Measurements from ENCODE around the gene CERS3.

Gene CERS3

GRCh38 chr15:100528833-100529428 lies at the start of gene CERS3:
CERS3 (minus strand) TSS chr15:100528950; CDS start chr15:100501849, 27,101 bp downstream.
- DNase-seq (ENCODE audit: low read depth in 2 of 2), result no peak

DNA sequence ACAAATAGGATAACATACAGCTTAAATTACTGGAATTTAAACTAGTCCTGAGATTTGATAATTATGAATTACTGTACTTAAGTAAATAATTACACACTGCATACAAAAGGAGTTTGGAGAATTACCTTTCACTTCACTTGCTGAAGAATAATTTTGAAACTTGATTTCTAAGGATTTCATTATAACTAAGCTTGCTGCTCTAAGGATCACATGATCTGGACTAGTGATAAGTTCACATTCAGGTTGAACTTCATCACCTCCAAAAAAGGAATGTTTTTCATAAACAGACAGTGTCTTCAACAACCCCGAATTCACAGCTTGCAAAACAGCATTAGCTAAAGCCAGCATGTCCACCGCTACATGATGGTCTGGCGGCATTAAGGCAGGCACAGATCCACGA lies 44.8 kb upstream of the CERS3 start:
- no peak for DNase-seq (ENCODE audit: low read depth in 2 of 2)

- DNase-seq (ENCODE audit: low read depth in 2 of 2), result peak in 1 of 2 experiments; percentile 1
These were observed 43.7 kb upstream of the CERS3 start for GRCh38 chr15:100572362-100572983.

DNA sequence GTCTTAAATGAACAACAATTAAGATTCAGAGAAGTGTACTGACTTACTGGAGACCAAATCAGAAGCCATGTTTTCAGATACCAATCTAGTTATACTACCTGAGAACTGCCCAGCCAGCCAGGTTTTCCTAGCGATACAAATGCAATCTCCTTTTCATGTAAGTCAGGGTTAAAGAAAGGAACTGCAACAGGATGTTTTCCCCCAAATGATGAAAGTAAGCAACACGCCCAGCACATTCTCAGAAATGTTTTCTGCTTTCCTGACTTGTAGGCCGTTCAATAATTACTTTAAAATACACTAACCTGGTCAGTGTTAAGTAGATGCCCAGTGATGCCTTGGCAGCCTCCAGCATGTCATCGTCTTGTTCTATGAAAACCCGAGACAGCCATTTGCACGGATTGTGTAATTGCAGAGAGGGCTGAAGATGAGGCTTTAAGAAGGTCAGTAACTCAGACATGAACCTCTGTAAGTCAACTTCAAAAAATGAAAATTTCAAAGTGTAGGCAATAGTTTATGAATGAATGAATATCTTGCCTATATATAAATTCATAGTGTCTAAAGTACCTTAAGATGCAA lies 42.9 kb upstream of the CERS3 start:
- no peak for DNase-seq (ENCODE audit: low read depth in 2 of 2)

GRCh38 chr15:100570735-100571313 lies 42.1 kb upstream of the CERS3 start:
- DNase-seq (ENCODE audit: low read depth in 2 of 2), result no peak

GRCh38 chr15:100570275-100570674 lies 41.5 kb upstream of the CERS3 start:
- DNase-seq (ENCODE audit: low read depth in 2 of 2), result no peak

- no peak for DNase-seq (ENCODE audit: low read depth in 2 of 2)
These were observed 40.6 kb upstream of the CERS3 start for GRCh38 chr15:100569391-100569790.

GRCh38 chr15:100566850-100567628 lies 38.3 kb upstream of the CERS3 start:
- no peak for DNase-seq (ENCODE audit: low read depth in 2 of 2)

DNA sequence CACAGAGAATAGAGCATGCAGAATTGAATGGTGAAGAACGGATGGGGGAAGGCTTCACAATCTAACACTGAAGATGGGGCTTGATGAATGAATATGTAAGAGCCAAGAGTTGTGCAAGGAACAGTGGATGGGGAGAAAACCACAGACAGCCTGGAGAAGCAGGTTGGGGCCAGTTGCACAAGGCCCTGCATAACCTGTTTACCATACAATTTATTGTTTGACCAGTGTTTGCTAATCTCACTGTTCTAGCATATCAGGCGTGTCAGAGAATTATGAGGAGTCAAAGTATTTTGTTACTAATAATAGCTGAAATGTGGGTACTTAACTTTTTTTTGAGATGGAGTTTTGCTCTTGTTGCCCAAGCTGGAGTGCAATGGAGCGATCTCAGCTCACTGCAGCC lies 36.8 kb upstream of the CERS3 start:
- DNase-seq (ENCODE audit: low read depth in 2 of 2), result no peak

DNA sequence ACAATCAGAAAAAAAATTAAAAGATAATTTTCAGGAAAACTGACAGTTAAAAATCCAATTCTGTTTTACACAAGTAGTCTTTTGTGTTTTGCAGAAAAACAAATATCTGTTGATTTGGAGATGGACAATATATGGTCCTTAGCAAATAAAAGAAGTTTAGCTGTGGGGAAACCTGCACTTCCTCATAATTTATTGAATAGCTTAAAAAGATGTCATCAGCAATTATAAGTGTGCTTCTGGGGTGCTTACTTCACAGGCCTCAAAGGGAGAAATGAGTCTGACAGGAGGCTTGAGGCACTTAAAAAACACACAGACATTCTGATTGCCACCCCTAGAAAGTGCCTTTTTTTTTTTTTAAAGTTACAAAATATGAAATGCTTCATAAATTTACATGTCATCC lies 31.6 kb upstream of the CERS3 start:
- DNase-seq (ENCODE audit: low read depth in 2 of 2), result no peak

- DNase-seq (ENCODE audit: low read depth in 2 of 2), result no peak
These were observed 30.6 kb upstream of the CERS3 start for GRCh38 chr15:100559330-100559729.

DNA sequence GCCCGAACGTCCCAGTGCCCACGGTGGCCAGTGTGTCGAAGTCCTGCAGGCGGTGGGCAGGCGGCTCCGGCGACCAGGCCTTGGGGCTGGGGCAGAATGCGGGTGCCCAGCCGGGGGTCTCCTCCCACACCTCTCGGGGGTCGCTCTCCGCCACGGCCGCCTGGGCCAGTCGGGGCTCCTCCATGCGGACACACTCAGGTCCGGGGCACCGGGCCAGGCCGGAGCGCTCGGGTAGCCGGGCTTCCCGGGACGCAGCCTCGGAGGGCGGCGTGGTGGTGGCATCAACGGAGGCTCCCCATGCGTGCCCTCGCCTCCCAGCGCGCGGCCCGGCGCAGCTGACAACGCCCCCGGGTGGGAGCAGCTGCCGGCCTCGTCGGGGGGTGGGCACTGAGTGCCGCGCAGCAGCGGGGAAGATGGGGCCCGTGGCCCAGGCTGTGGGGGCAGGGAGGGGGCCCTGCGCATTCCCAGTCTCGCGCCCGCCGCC lies 30.1 kb upstream of the CERS3 start:
- no peak for DNase-seq (ENCODE audit: low read depth in 2 of 2)

DNA sequence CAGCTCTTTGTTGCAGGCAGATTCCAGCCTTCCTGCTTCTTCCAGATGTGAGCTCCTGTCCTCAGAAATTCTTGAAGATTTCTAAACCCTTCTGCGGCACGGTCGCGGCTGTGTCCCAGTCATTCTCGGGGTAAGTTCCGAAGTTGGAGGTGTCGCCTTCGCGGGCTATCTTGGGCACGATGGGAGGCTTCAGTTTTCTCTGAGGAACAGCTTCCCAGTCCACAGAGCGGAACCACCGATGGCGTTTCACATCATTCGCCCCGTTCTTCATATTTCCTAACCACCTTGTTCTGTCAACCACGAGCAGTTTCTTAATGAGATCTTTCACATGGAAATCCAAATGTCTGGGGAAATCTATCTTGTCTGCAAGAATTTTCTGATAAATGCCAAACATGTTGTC lies 24.7 kb upstream of the CERS3 start:
- DNase-seq (ENCODE audit: low read depth in 2 of 2), result no peak

GRCh38 chr15:100547961-100548360 lies 19.2 kb upstream of the CERS3 start:
- DNase-seq (ENCODE audit: low read depth in 2 of 2), result no peak

GRCh38 chr15:100544946-100545345 lies 16.2 kb upstream of the CERS3 start:
- DNase-seq (ENCODE audit: low read depth in 2 of 2), result no peak

DNA sequence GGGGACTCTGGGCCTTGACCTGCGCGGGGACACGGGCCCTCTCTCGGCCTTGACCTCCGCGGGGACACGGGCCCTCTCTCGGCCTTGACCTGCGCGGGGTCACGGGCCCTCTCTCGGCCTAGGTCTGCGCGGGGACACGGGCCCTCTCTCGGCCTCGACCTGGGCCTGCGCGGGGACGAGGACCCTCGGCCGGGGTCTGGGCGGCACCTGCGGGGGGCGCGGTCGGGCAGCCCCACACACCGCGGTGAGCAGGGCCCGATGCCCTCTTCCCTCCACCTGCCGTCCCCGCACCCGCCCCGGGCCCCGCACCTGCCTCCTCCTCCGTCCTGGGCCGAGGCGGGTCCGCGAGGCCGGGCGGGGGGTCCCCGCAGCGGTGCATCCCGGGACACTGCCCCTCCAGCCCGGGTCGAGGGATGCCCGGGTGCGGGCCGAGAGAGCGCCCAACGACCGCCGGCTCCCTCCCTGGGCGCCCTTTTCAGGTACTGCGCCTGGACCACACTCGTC lies 15.6 kb upstream of the CERS3 start:
- no peak for DNase-seq (ENCODE audit: low read depth in 2 of 2)

GRCh38 chr15:100542290-100542689 lies 13.5 kb upstream of the CERS3 start:
- DNase-seq (ENCODE audit: low read depth in 2 of 2), result no peak

GRCh38 chr15:100537331-100537730 lies 8.6 kb upstream of the CERS3 start:
- no peak for DNase-seq (ENCODE audit: low read depth in 2 of 2)

DNA sequence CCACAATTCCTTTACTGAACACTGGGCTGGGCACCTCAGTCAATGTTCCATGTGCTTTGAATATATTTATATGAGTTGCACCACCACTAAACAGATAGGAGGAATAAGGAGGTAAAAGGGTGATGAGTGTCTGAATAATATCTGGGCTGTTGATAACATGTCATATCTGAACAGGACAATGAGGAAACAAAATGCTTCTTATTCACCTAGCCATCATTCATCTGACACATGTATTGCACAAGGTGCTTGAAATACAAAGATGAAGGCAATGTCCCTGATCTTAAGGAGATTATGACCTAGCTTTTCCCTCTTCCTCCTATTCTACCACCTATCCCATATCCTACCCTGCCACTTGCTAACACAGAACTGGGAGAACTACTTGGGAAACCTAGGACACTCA lies 8.0 kb upstream of the CERS3 start:
- no peak for DNase-seq (ENCODE audit: low read depth in 2 of 2)

DNA sequence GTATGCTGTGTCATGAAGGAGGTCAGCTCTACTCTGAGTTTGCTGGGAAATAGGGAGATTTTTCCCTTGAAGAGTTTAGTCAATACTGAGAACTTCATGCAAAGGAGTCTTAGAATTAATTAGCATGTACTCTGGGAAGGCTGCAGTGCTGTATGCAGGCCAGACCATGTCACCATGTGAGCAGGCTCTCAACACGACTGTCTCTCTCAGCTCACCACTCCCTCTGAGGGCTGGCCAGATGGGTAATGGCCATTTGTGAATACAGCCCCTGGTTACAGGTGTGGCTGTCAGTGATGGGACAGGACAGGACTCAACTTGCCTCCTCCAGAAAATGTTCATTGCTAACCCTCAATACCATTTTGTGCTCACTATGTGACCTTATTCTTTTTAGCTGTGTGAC lies 5.1 kb upstream of the CERS3 start:
- DNase-seq (ENCODE audit: low read depth in 2 of 2), result no peak

- no peak for DNase-seq (ENCODE audit: low read depth in 2 of 2)
These were observed 3.1 kb upstream of the CERS3 start for GRCh38 chr15:100531823-100532327.

DNA sequence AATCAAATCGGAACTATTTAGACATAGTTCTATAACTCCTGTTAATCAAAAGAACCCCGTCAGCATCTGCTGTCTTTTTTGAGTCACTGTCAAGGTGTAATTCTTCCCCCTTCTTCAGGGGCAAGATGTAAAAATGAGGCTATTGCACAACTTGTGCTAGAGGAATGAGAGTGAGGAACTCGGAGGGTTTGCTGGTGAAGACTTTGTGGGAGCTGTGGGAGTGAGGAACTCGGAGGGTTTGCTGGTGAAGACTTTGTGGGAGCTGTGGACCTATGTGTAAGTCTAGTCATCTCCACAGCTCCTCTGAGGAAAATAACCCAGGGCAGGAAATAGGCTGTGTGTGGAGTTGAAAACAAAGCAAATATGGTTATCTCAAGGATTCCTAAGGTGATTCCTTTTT lies 2.5 kb upstream of the CERS3 start:
- no peak for DNase-seq (ENCODE audit: low read depth in 2 of 2)

All from fibroblast of skin of left biceps (primary cell).